Measurements from ENCODE around the gene CSNK1D.

Gene CSNK1D

GRCh38 chr17:82294064-82294773 lies 20.7 kb upstream of the CSNK1D start:
- DNase-seq = no peak

GRCh38 chr17:82292251-82293154 lies 19.0 kb upstream of the CSNK1D start:
- DNase-seq = peak; percentile 95

- no peak for DNase-seq
These were observed 18.2 kb upstream of the CSNK1D start for GRCh38 chr17:82291582-82292250.

- DNase-seq = no peak
These were observed 14.6 kb upstream of the CSNK1D start for GRCh38 chr17:82287868-82288801.

- no peak for DNase-seq
These were observed 13.7 kb upstream of the CSNK1D start for GRCh38 chr17:82287013-82287867.

GRCh38 chr17:82285141-82285540 lies 11.6 kb upstream of the CSNK1D start:
- DNase-seq = no peak

GRCh38 chr17:82283208-82283749 lies 9.8 kb upstream of the CSNK1D start:
- no peak for DNase-seq

GRCh38 chr17:82282239-82283207 lies 9.0 kb upstream of the CSNK1D start:
- no peak for DNase-seq

- no peak for DNase-seq
These were observed 8.2 kb upstream of the CSNK1D start for GRCh38 chr17:82281502-82282238.

GRCh38 chr17:82281076-82281475 lies 7.6 kb upstream of the CSNK1D start:
- DNase-seq = no peak

- DNase-seq = no peak
These were observed 7.0 kb upstream of the CSNK1D start for GRCh38 chr17:82280537-82280936.

GRCh38 chr17:82278786-82279391 lies 5.4 kb upstream of the CSNK1D start:
- DNase-seq = no peak

- DNase-seq = no peak
These were observed 4.8 kb upstream of the CSNK1D start for GRCh38 chr17:82278308-82278707.

GRCh38 chr17:82277851-82278250 lies 4.4 kb upstream of the CSNK1D start:
- no peak for DNase-seq

- DNase-seq = no peak
These were observed 3.4 kb upstream of the CSNK1D start for GRCh38 chr17:82276938-82277337.

- no peak for DNase-seq
These were observed 1.8 kb upstream of the CSNK1D start for GRCh38 chr17:82275326-82275725.

- no peak for DNase-seq
These were observed 877 bp upstream of the CSNK1D start for GRCh38 chr17:82274134-82275020.

All from 8988T (cell line).